Measurements from ENCODE around the gene ARID1B. TPM values are rescaled to one million over a fixed set of nuclear protein-coding genes. Genes with fewer than 3 reads are reported as not detected.

ARID1B gene
- total and polyA plus RNA-seq, 4 donors: 7.0 to 49.0 (median 24.2) TPM

- H3K4me3 ChIP-seq (ENCODE audit: low read depth in 1 of 3, low read length in 3 of 3): no peak overlapping the region
- H3K27ac ChIP-seq (ENCODE audit: low read depth in 1 of 2, low read length in 2 of 2): no peak overlapping the region
- H3K36me3 ChIP-seq (ENCODE audit: control insufficient read depth in 4 of 4, insufficient read depth in 3 of 4, low read depth in 1 of 4, low read length in 3 of 4): no peaks in the 10 kb centered on the region
- DNase-seq (ENCODE audit: low spot score): no peak
- 88% methylated on average over 1 of the region's 1 CpG for WGBS
- TF ChIP-seq SP1 (IDR thresholded peaks at IDR 0.05) (no peak), CTCF (IDR thresholded peaks at IDR 0.05; ENCODE audit: low read depth, low read length, missing input control) (no peak), HNF4A (conservative IDR thresholded peaks at IDR 0.05) (no peak), RXRA (IDR thresholded peaks at IDR 0.05) (no peak), JUND (IDR thresholded peaks at IDR 0.05) (no peak), FOXA1 (IDR thresholded peaks at IDR 0.05) (no peak), REST (IDR thresholded peaks at IDR 0.05) (no peak), EGR1 (IDR thresholded peaks at IDR 0.05; ENCODE audit: low read depth in 2 of 2) (no peak), RAD21 (IDR thresholded peaks at IDR 0.05) (no peak), HNF4G (IDR thresholded peaks at IDR 0.05) (no peak), ZBTB33 (IDR thresholded peaks at IDR 0.05) (no peak), GABPA (IDR thresholded peaks at IDR 0.05 in 1 of 2, conservative IDR thresholded peaks at IDR 0.05 in 1 of 2) (no peak), MAX (IDR thresholded peaks at IDR 0.05) (no peak)
- H3K4me1 ChIP-seq (ENCODE audit: control insufficient read depth in 4 of 4, insufficient read depth in 4 of 4, low read length in 3 of 4): peaks cover 0 to 3% (median under 1%) of the 10 kb centered on the region in 4 donors
- no peaks in the 10 kb centered on the region for H3K27me3 ChIP-seq (ENCODE audit: control insufficient read depth in 4 of 4, insufficient read depth in 4 of 4, low read length in 3 of 4)
- peaks cover 0 to 4% (median 1%) of the 10 kb centered on the region in 4 donors for H3K9me3 ChIP-seq (ENCODE audit: control insufficient read depth in 4 of 4, low read length in 3 of 4)
- no peak overlapping the region for H3K9ac ChIP-seq (ENCODE audit: low read depth in 1 of 2, low read length in 2 of 2)
Observed at GRCh38 chr6:157056275-157056674, 279.1 kb downstream of the ARID1B start.

GRCh38 chr6:157058574-157058973 is 281.4 kb downstream of the ARID1B start:
- peaks cover 0 to 4% (median 1%) of the 10 kb centered on the region in 4 donors for H3K9me3 ChIP-seq (ENCODE audit: control insufficient read depth in 4 of 4, low read length in 3 of 4)
- no peaks in the 10 kb centered on the region for H3K36me3 ChIP-seq (ENCODE audit: control insufficient read depth in 4 of 4, insufficient read depth in 3 of 4, low read depth in 1 of 4, low read length in 3 of 4)
- no peak overlapping the region for H3K9ac ChIP-seq (ENCODE audit: low read depth in 1 of 2, low read length in 2 of 2)
- no peak overlapping the region for H3K4me3 ChIP-seq (ENCODE audit: low read depth in 1 of 3, low read length in 3 of 3)
- peaks cover 0 to 3% (median under 1%) of the 10 kb centered on the region in 4 donors for H3K4me1 ChIP-seq (ENCODE audit: control insufficient read depth in 4 of 4, insufficient read depth in 4 of 4, low read length in 3 of 4)
- TF ChIP-seq TAF1 (conservative IDR thresholded peaks at IDR 0.05): no peak
- no peak for TF ChIP-seq ATF3 (IDR thresholded peaks at IDR 0.05)
- TF ChIP-seq HNF4A (conservative IDR thresholded peaks at IDR 0.05): no peak
- no peak for TF ChIP-seq HNF4G (IDR thresholded peaks at IDR 0.05)
- no peaks in the 10 kb centered on the region for H3K27me3 ChIP-seq (ENCODE audit: control insufficient read depth in 4 of 4, insufficient read depth in 4 of 4, low read length in 3 of 4)
- H3K27ac ChIP-seq (ENCODE audit: low read depth in 1 of 2, low read length in 2 of 2): no peak overlapping the region
- WGBS: 91% methylated on average over 9 of the region's 9 CpGs
- no peak for DNase-seq (ENCODE audit: low spot score)

All from liver (tissue), 9 donors.